Measurements from ENCODE around the gene TBX1.

- TF ChIP-seq CTCF (conservative IDR thresholded peaks at IDR 0.05) (no peak), EZH2 (IDR thresholded peaks at IDR 0.05; ENCODE audit: low read depth) (no peak)
Measured at GRCh38 chr22:19731361-19732135, 29.0 kb upstream of the TBX1 start.
